ENCODE results near the gene COL9A2.

DNA sequence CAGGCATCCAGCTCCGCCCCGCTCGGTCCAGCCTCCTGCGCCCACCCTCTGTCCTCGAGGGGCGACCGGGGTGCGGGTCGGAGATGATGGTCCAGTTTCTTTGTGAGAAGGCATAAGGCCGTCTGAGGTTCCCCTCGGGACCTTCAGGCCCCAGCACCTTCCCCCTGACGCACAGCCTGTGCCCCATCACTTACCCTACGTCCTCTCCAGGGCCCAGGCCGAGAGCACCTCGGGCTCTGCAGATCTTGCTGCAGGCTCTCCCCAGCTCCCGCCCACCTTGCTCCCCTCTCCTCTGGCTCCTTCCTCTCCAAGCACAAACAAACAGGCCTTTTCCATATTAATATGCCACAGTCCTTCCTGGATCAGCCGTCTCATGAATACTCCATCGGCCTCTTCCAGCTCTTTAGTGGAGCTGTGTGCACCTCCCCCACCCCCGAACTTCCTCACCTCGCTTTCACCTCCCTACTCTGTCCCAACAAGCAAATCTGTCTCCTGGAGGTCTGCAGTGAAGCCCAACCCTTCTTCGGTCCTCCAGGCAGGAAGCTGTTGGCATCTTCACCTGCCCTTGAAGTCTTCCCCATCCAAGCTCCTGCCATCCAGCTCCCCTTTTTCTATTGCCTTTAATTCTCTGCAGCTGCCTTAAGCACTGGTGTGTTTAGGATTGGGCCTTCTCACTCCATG, 448 bp upstream of the COL9A2 start:
- TF ChIP-seq EZH2 (IDR thresholded peaks at IDR 0.05) (no peak), POLR2AphosphoS5 (IDR thresholded peaks at IDR 0.05; ENCODE audit: borderline replicate concordance, low read depth, low read length) (no peak), FOXP2 (optimal IDR thresholded peaks at IDR 0.05; ENCODE audit: control extremely low read depth, extremely low read length, insufficient read depth) (no peak)
